IMR-90 (cell line): ENCODE data around the gene KRI1.

Source experiments
- BHLHE40 ChIP-seq: fragments of 150-350 bp; IDR thresholded peaks from 2 replicates; pipeline ENCODE4 v1.6.1; 2016; ENCODE audit warnings: mild to moderate bottlenecking, low read depth, low read length
- MAZ ChIP-seq: IDR thresholded peaks from 2 replicates; pipeline ENCODE4 v1.6.1; 2012; ENCODE audit warnings: low read depth, mild to moderate bottlenecking, low read length, improper control_type of control experiment, moderate library complexity, borderline replicate concordance
- MXI1 ChIP-seq: IDR thresholded peaks from 2 replicates; pipeline ENCODE4 v1.6.1; 2012; ENCODE audit warnings: low read depth, mild to moderate bottlenecking, low read length, moderate library complexity, borderline replicate concordance
- POLR2A ChIP-seq: IDR thresholded peaks from 2 replicates; pipeline ENCODE4 v1.6.1; 2012; ENCODE audit warnings: mild to moderate bottlenecking, low read depth, low read length
- RCOR1 ChIP-seq: IDR thresholded peaks from 2 replicates; pipeline ENCODE4 v1.6.1; 2012; ENCODE audit warnings: mild to moderate bottlenecking, low read length, improper control_type of control experiment; ENCODE audit not compliant: insufficient replicate concordance
- SMC3 ChIP-seq: fragments of 150-350 bp; IDR thresholded peaks from 2 replicates; pipeline ENCODE4 v1.6.1; 2016; ENCODE audit warnings: low read depth, mild to moderate bottlenecking, antibody characterized with exemption, low read length, moderate library complexity
- TF ChIP-seq, protein P1 (sequence below): conservative IDR thresholded peaks from 2 replicates; pipeline ENCODE4 v1.5.1; 2012; ENCODE audit warnings: mild to moderate bottlenecking, low read depth, low read length, improper control_type of control experiment
- TF ChIP-seq, protein P2 (sequence below): fragments of 150-350 bp; IDR thresholded peaks from 2 replicates; pipeline ENCODE4 v1.6.1; 2017; ENCODE audit warnings: mild to moderate bottlenecking, antibody characterized with exemption, low read length, low read depth

DNA sequence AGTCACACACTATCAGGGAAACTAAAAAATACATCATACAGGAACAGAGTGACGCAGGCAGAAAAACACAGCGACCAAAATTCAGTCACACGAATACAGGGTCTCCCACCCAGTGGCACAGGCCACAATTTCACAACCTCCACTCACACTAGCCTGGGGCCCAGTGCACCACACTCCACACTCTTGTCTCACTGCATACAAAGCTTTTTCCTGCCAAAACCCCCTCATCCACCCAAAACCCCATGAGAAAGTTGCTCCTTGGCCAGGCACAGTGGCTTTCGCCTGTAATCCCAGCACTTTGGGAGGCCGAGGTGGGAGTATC lies 49.8 kb downstream of the KRI1 start:
- TF ChIP-seq POLR2A: no peak
- TF ChIP-seq, protein P1, sequence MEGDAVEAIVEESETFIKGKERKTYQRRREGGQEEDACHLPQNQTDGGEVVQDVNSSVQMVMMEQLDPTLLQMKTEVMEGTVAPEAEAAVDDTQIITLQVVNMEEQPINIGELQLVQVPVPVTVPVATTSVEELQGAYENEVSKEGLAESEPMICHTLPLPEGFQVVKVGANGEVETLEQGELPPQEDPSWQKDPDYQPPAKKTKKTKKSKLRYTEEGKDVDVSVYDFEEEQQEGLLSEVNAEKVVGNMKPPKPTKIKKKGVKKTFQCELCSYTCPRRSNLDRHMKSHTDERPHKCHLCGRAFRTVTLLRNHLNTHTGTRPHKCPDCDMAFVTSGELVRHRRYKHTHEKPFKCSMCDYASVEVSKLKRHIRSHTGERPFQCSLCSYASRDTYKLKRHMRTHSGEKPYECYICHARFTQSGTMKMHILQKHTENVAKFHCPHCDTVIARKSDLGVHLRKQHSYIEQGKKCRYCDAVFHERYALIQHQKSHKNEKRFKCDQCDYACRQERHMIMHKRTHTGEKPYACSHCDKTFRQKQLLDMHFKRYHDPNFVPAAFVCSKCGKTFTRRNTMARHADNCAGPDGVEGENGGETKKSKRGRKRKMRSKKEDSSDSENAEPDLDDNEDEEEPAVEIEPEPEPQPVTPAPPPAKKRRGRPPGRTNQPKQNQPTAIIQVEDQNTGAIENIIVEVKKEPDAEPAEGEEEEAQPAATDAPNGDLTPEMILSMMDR: no peak
- TF ChIP-seq MAZ: no peak
- TF ChIP-seq MXI1: no peak
- TF ChIP-seq SMC3: no peak
- TF ChIP-seq, protein P2, sequence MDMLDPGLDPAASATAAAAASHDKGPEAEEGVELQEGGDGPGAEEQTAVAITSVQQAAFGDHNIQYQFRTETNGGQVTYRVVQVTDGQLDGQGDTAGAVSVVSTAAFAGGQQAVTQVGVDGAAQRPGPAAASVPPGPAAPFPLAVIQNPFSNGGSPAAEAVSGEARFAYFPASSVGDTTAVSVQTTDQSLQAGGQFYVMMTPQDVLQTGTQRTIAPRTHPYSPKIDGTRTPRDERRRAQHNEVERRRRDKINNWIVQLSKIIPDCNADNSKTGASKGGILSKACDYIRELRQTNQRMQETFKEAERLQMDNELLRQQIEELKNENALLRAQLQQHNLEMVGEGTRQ: no peak
- TF ChIP-seq BHLHE40: no peak
- no peak for TF ChIP-seq RCOR1
